Measurements from ENCODE around the gene TYW1B. TPM values are rescaled to one million over a fixed set of nuclear protein-coding genes. Genes with fewer than 3 reads are reported as not detected.
"Not testable (repeated sequence)": the region's sequence is repeated elsewhere in the genome, so short reads cannot be mapped to it uniquely, and the experiment has no call there.

The TYW1B gene
- total RNA-seq, 5 donors from 2014 or later (not counting 1 experiment from before 2014, with no cell fraction given), result 3.7 to 7.3 (median 5.7) TPM

DNA sequence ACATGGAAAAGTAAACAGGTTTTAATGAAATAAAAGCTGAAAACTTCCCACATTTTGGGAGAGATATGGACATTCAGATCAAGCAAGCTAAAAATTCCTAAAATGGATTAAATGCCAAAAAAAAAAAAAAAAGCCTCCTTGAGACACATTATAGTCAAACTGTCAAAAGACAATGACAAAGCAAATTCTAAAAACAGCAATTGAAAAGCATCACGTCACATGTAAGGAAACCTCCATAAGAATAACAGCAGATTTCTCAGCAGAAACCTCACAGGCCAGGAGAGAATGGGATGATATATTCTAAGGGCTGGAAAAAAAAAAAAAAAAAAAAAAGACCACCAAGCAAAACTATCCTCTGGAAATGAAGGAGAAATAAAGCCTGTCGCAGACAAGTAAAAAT, 97.2 kb downstream of the TYW1B start:
- WGBS (ENCODE audit: insufficient coverage), result no CpG with 5 or more reads among the region's 2 CpGs

DNA sequence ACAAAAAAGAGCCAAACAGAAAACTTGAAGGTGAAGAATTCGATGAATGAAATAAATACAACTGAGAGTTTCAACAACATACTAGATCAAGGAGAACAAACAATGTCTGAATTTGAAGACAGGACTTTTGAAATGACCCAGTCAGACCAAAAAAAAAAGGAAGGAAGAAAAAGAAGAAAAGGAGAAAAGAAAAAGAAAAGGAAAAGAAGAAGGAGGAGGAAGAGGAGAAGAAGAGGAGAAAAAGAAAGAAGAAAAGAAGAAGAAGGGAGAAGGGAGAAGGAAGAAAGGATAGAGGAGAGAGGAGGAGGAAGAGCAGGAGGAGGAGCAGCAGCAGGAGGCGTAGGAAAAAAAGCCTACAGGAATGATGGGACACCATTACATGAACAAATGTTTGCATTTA, 97.6 kb downstream of the TYW1B start:
- ATAC-seq (replicated peaks in 1 of 4); DNase-seq; H3K4me3 ChIP-seq (ENCODE audit: control insufficient read depth in 1 of 2, extremely low read depth in 1 of 2, low read length in 1 of 2); H3K36me3 ChIP-seq (ENCODE audit: control insufficient read depth in 2 of 2, extremely low read depth in 1 of 2, insufficient read depth in 1 of 2, low read length in 1 of 2); H3K4me3 Mint-ChIP-seq; H3K27me3 Mint-ChIP-seq; H3K27ac ChIP-seq (ENCODE audit: low read length); CTCF ChIA-PET; H3K27ac Mint-ChIP-seq; H3K9me3 ChIP-seq; POLR2A ChIA-PET; H3K27me3 ChIP-seq (replicated peaks in 1 of 2; ENCODE audit: control insufficient read depth in 2 of 2, extremely low read depth in 1 of 2, insufficient read depth in 2 of 2, low read length in 1 of 2); H3K4me1 ChIP-seq (ENCODE audit: control insufficient read depth in 1 of 2, extremely low read depth in 1 of 2, insufficient read depth in 2 of 2, low read length in 2 of 2): not testable (repeated sequence)
- H3K9me3 Mint-ChIP-seq, result peaks cover 18 to 36% (median 29%) of the 10 kb centered on the region in 3 donors
- H3K4me1 Mint-ChIP-seq, result peaks cover 0 to 22% (median 2%) of the 10 kb centered on the region in 3 donors
- WGBS (ENCODE audit: insufficient coverage), result 100% methylated on average over 1 of the region's 2 CpGs
- peaks cover 83% of the 10 kb centered on the region for H3K36me3 Mint-ChIP-seq

More for the DNA sequence above, 97.2 kb downstream of the TYW1B start:
- H3K9me3 ChIP-seq; DNase-seq; POLR2A ChIA-PET; H3K27ac ChIP-seq (ENCODE audit: low read length); H3K36me3 ChIP-seq (ENCODE audit: control insufficient read depth in 2 of 2, extremely low read depth in 1 of 2, insufficient read depth in 1 of 2, low read length in 1 of 2); H3K27me3 Mint-ChIP-seq; H3K4me1 ChIP-seq (ENCODE audit: control insufficient read depth in 1 of 2, extremely low read depth in 1 of 2, insufficient read depth in 2 of 2, low read length in 2 of 2); ATAC-seq (replicated peaks in 1 of 4); H3K4me3 Mint-ChIP-seq; H3K4me3 ChIP-seq (ENCODE audit: control insufficient read depth in 1 of 2, extremely low read depth in 1 of 2, low read length in 1 of 2); H3K27ac Mint-ChIP-seq; H3K27me3 ChIP-seq (replicated peaks in 1 of 2; ENCODE audit: control insufficient read depth in 2 of 2, extremely low read depth in 1 of 2, insufficient read depth in 2 of 2, low read length in 1 of 2); CTCF ChIA-PET: not testable (repeated sequence)
- Mint-ChIP-seq H3K36me3 (peaks cover 79% of the 10 kb centered on the region), H3K4me1 (peaks cover 0 to 22% (median 2%) of the 10 kb centered on the region in 3 donors), H3K9me3 (peaks cover 18 to 36% (median 29%) of the 10 kb centered on the region in 3 donors)

DNA sequence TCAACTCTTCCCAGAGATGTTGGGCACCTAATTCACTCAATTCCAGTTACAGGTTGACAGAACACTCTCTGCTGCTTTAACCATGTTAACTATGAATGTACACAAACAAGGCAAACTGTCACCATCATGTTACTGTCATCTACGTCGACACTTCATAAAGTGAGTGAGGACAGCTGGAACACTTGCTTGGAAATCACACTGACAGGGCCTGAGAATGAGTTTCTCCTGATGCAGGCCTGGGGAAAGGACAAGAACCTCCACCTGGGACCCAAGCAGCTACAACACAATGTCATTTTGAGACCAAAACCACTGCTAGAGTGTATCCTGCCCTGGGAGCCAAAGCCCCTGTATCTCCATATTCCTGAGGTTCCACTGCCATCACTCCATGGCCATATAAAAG, 98.9 kb downstream of the TYW1B start:
- no CpG with 5 or more reads among the region's 2 CpGs for WGBS (ENCODE audit: insufficient coverage)
- H3K4me3 Mint-ChIP-seq; POLR2A ChIA-PET; H3K4me1 ChIP-seq (ENCODE audit: control insufficient read depth in 1 of 2, extremely low read depth in 1 of 2, insufficient read depth in 2 of 2, low read length in 2 of 2); DNase-seq; H3K27ac ChIP-seq (ENCODE audit: low read length); H3K36me3 ChIP-seq (ENCODE audit: control insufficient read depth in 2 of 2, extremely low read depth in 1 of 2, insufficient read depth in 1 of 2, low read length in 1 of 2); ATAC-seq (replicated peaks in 1 of 4); H3K27me3 ChIP-seq (replicated peaks in 1 of 2; ENCODE audit: control insufficient read depth in 2 of 2, extremely low read depth in 1 of 2, insufficient read depth in 2 of 2, low read length in 1 of 2); H3K27me3 Mint-ChIP-seq; CTCF ChIA-PET; H3K4me3 ChIP-seq (ENCODE audit: control insufficient read depth in 1 of 2, extremely low read depth in 1 of 2, low read length in 1 of 2); H3K27ac Mint-ChIP-seq; H3K9me3 ChIP-seq: not testable (repeated sequence)
- Mint-ChIP-seq H3K4me1 (peaks cover 0 to 22% (median 2%) of the 10 kb centered on the region in 3 donors), H3K9me3 (peaks cover 15 to 26% (median 22%) of the 10 kb centered on the region in 3 donors), H3K36me3 (peaks cover 81% of the 10 kb centered on the region)

DNA sequence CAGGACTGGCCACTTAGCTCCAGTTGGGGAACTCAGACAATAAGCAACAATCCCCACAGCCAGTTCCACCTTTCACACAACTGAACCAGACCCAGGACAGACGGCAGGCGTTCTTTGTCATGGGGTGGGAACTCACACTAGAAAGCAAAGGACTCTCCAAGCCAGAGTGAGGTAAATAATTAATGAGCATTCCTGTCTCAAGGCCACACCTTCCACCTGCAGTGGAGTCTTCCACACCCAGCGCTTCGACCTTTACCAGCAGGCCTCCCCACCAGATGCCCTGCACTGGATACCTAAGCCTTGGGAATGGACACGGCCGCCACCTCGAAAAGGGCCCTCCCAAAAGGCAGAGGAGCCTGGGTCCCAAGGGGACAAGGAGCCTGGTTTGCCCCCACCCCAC, 105.3 kb downstream of the TYW1B start:
- POLR2A ChIA-PET; H3K27ac Mint-ChIP-seq; H3K4me3 ChIP-seq (ENCODE audit: control insufficient read depth in 1 of 2, extremely low read depth in 1 of 2, low read length in 1 of 2); H3K4me1 ChIP-seq (ENCODE audit: control insufficient read depth in 1 of 2, extremely low read depth in 1 of 2, insufficient read depth in 2 of 2, low read length in 2 of 2); H3K4me3 Mint-ChIP-seq; H3K9me3 ChIP-seq; H3K27ac ChIP-seq (ENCODE audit: low read length); CTCF ChIA-PET; DNase-seq; ATAC-seq (replicated peaks in 1 of 4); H3K27me3 Mint-ChIP-seq; H3K9me3 Mint-ChIP-seq; H3K27me3 ChIP-seq (replicated peaks in 1 of 2; ENCODE audit: control insufficient read depth in 2 of 2, extremely low read depth in 1 of 2, insufficient read depth in 2 of 2, low read length in 1 of 2); H3K36me3 ChIP-seq (ENCODE audit: control insufficient read depth in 2 of 2, extremely low read depth in 1 of 2, insufficient read depth in 1 of 2, low read length in 1 of 2); H3K4me1 Mint-ChIP-seq: not testable (repeated sequence)
- WGBS (ENCODE audit: insufficient coverage), result 100% methylated on average over 3 of the region's 7 CpGs
- peaks cover 52% of the 10 kb centered on the region for H3K36me3 Mint-ChIP-seq

DNA sequence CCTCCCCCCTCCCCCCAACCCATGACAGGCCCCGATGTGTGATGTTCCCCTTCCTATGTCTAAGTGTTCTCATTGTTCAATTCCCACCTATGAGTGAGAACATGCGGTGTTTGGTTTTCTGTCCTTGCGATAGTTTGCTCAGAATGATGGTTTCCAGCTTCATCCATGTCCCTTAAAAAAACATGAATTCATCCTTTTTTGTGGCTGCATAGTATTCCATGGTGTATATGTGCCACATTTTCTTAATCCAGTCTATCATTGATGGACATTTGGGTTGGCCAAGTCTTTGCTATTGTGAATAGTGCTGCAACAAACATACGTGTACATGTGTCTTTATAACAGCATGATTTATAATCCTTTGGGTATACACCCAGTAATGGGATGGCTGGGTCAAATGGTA, 107.1 kb downstream of the TYW1B start:
- H3K4me3 ChIP-seq (ENCODE audit: control insufficient read depth in 1 of 2, extremely low read depth in 1 of 2, low read length in 1 of 2); DNase-seq; POLR2A ChIA-PET; H3K36me3 ChIP-seq (ENCODE audit: control insufficient read depth in 2 of 2, extremely low read depth in 1 of 2, insufficient read depth in 1 of 2, low read length in 1 of 2); H3K27me3 Mint-ChIP-seq; H3K27me3 ChIP-seq (replicated peaks in 1 of 2; ENCODE audit: control insufficient read depth in 2 of 2, extremely low read depth in 1 of 2, insufficient read depth in 2 of 2, low read length in 1 of 2); H3K4me1 ChIP-seq (ENCODE audit: control insufficient read depth in 1 of 2, extremely low read depth in 1 of 2, insufficient read depth in 2 of 2, low read length in 2 of 2); H3K27ac ChIP-seq (ENCODE audit: low read length); H3K9me3 ChIP-seq; H3K27ac Mint-ChIP-seq; CTCF ChIA-PET; H3K4me1 Mint-ChIP-seq; H3K9me3 Mint-ChIP-seq; ATAC-seq (replicated peaks in 1 of 4); H3K4me3 Mint-ChIP-seq: not testable (repeated sequence)
- WGBS (ENCODE audit: insufficient coverage), result no CpG with 5 or more reads among the region's 4 CpGs
- peaks cover 42% of the 10 kb centered on the region for H3K36me3 Mint-ChIP-seq

DNA sequence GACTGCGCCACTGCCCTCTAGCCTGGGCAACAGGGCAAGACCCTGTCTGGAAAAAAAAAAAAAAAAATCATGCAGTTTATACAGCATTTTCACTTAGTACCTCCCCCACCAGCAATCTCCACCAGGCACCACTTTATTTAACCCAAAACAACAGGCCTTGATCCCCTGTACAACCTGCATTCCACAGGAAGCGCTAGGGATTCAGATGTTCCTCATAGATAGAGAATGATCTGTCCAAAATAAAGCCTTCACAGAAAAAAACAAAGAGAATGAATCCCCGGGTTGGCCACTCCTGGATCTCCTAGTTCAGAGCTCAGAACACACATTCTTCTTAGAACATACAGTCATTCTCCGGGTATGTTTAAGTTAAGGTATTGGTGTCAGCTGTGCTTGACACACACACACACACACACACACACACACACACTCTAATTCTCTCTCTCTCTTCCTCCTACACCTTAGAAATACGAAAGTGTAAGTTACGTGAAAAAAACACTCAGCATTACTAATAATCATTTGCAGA, 110.7 kb downstream of the TYW1B start:
- H3K27ac ChIP-seq (ENCODE audit: low read length); H3K27me3 Mint-ChIP-seq; H3K4me3 ChIP-seq (ENCODE audit: control insufficient read depth in 1 of 2, extremely low read depth in 1 of 2, low read length in 1 of 2); H3K4me3 Mint-ChIP-seq; H3K4me1 ChIP-seq (ENCODE audit: control insufficient read depth in 1 of 2, extremely low read depth in 1 of 2, insufficient read depth in 2 of 2, low read length in 2 of 2); H3K27me3 ChIP-seq (replicated peaks in 1 of 2; ENCODE audit: control insufficient read depth in 2 of 2, extremely low read depth in 1 of 2, insufficient read depth in 2 of 2, low read length in 1 of 2); ATAC-seq (replicated peaks in 1 of 4); H3K27ac Mint-ChIP-seq; H3K4me1 Mint-ChIP-seq; H3K36me3 ChIP-seq (ENCODE audit: control insufficient read depth in 2 of 2, extremely low read depth in 1 of 2, insufficient read depth in 1 of 2, low read length in 1 of 2); H3K9me3 ChIP-seq; POLR2A ChIA-PET; DNase-seq; CTCF ChIA-PET; H3K9me3 Mint-ChIP-seq: not testable (repeated sequence)
- WGBS (ENCODE audit: insufficient coverage), result no CpG with 5 or more reads among the region's 6 CpGs
- H3K36me3 Mint-ChIP-seq, result peaks cover 44% of the 10 kb centered on the region

DNA sequence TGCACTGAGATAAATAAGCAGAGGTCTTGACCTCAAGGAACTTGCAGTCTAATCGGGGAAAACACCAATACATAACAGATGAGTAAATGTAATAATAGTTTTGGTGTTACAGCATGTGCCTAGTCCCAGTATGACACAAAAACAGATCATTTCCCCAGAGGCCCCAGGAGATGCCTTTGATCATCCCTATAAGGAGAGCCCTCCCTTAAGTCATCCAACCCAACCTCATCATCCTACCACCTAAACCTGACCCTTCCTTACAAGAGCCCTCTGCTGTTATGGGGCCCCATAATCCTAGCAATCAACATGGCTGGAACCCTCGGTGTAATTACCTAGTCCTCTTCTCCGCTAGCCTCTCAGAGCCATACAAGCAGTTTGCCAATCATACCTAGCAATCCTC, 116.1 kb downstream of the TYW1B start:
- H3K4me1 ChIP-seq (ENCODE audit: control insufficient read depth in 1 of 2, extremely low read depth in 1 of 2, insufficient read depth in 2 of 2, low read length in 2 of 2); H3K27ac ChIP-seq (ENCODE audit: low read length); H3K27me3 ChIP-seq (replicated peaks in 1 of 2; ENCODE audit: control insufficient read depth in 2 of 2, extremely low read depth in 1 of 2, insufficient read depth in 2 of 2, low read length in 1 of 2); CTCF ChIA-PET; DNase-seq; H3K27me3 Mint-ChIP-seq; H3K4me1 Mint-ChIP-seq; ATAC-seq (replicated peaks in 1 of 4); H3K9me3 ChIP-seq; H3K4me3 Mint-ChIP-seq; POLR2A ChIA-PET; H3K27ac Mint-ChIP-seq; H3K9me3 Mint-ChIP-seq; H3K4me3 ChIP-seq (ENCODE audit: control insufficient read depth in 1 of 2, extremely low read depth in 1 of 2, low read length in 1 of 2); H3K36me3 ChIP-seq (ENCODE audit: control insufficient read depth in 2 of 2, extremely low read depth in 1 of 2, insufficient read depth in 1 of 2, low read length in 1 of 2): not testable (repeated sequence)
- peaks cover 51% of the 10 kb centered on the region for H3K36me3 Mint-ChIP-seq
- 80% methylated on average over 1 of the region's 3 CpGs for WGBS (ENCODE audit: insufficient coverage)

Data from T-cell (primary cell).